DMS53 (cell line): ENCODE measurements around the gene IYD.
"Not testable (repeated sequence)": the region's sequence is repeated elsewhere in the genome, so short reads cannot be mapped to it uniquely, and the experiment has no call there.

Experiments
- DNase-seq: peaks from one replicate; lab custom pipeline; 2025; lab: John Stamatoyannopoulos, UW

Gene IYD

DNA sequence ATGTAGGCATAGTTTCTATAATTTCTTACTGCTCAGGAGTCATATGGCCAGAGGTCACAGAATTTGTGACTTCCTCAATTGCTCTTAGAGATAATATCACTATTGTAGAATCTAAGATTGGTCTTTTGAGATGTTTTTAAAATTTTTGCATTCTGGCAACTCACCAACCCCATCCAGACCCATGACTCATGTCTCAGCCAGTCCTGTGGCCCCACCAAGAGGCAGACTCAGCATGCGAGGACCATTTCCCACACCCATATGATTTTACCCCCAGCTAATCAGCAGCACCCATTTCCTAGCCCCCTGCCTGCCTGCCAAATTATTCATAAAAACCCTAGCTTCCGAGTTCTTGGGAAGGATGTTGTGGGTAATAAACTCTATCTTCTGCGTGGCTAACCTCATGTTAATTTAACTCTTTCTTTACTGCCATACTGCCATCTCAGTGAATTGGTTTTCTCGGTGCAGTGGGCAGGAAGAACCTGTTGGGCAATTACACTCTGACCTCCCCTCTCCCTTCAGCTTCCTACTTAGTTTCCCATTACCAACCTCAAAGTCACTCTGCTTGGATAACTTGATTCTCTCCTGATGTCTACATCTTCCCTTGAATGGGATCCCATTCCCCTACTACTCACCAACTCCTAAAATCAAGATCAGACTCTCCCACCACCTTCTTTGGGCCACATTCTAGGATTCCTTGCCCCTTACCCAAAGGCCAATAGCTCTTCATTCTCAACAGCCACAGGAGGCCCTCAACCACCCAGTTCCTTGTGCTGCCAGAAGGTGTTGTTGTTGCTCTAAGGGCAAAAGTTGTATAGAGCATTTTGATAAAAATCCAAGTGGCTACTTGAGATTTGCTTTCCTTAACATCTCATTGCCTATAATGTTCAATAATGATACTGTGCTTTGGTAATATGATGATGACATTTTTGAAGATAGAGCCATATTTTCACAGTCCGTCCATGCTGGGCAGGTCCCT, 16.2 kb upstream of the IYD start:
- no peak for DNase-seq

- no peak for DNase-seq
Observed at GRCh38 chr6:150353445-150353844, 15.4 kb upstream of the IYD start.

DNA sequence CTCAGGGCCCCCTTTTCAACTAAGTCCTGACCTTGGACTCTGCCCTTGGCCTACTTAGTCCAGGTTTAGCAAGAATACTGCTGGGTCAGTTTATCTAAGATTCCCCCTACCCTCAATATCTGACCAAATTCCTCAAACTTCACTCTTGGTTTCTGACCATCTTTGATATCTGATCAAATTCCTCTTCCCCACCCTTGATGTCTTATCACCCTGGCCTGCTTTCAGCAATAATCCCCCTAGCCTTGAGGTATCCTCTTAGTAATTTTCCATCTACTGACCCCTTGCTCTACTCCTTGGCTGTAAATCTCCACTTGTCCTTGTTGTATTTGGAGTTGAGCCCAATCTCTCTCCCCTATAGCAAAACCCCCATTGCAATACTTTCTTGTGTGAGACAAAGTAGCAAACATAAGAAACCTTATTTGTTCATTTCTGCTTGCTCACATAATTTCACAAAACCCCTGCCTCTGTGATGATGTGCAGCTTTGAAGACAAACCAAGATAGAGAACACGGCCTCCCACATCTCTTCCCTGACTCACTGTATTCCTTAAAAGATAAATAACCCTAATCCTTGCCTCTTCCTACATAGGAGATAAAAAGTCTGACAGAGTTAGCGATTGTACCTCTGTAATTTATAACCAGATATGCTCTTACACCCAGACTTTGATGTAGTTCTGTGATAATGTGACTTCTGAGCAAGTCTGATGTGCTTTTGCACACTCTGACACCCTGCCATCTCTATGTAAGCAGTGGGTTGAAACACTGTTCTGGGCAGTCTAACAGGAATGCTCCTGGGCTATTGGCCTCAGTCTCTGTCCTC, 13.8 kb upstream of the IYD start:
- DNase-seq: no peak

GRCh38 chr6:150355932-150356331, 12.9 kb upstream of the IYD start:
- DNase-seq: no peak

DNA sequence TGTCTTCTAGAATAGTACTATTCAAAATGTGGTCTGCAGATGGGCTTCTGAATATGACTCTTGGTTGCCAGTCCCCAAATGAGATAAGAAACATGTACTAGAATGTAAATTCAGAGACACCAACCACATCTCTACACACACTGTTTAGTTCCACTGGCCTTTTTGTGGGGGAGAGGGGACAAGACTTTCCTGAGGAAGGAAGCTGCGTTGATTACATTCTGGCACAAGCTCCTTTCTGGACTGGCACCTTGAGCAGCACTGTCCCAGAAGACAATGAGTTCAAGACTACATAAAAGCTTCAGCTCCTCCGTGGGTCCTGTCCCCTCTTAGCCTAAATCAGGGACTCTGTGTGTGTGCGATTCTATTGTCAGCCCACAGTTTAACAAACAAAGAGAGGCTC, 6.9 kb upstream of the IYD start:
- no peak for DNase-seq

GRCh38 chr6:150363733-150364132, 5.1 kb upstream of the IYD start:
- peak; percentile 18 for DNase-seq

- no peak for DNase-seq
Observed at GRCh38 chr6:150366118-150366778, 2.6 kb upstream of the IYD start.

- no peak for DNase-seq
Observed at GRCh38 chr6:150369408-150369807, 596 bp downstream of the IYD start.

DNA sequence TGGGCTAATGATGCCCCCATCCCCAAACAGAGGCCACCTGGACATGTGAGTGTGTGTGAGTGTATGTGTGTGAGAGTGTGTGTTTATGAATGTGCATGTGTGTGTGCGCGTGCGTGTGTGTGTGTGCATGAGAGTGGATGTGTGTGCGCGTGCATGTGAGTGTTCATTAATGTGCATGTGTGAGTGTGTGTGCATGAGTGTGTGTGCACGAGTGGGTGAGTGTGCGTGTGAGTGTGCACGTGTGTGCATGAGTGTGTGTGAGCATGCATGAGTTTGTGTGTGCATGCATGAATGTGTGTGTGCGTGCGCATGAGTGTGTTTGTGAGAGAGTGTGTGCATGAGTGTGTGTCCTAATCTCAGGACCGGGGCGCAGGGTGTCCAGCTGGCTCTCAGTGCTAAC, 1.3 kb downstream of the IYD start:
- no peak for DNase-seq

- DNase-seq: no peak
Observed at GRCh38 chr6:150371356-150371755, 2.5 kb downstream of the IYD start.

GRCh38 chr6:150372051-150372450, 3.2 kb downstream of the IYD start:
- DNase-seq: no peak

GRCh38 chr6:150373260-150373701, 4.5 kb downstream of the IYD start:
- no peak for DNase-seq

DNA sequence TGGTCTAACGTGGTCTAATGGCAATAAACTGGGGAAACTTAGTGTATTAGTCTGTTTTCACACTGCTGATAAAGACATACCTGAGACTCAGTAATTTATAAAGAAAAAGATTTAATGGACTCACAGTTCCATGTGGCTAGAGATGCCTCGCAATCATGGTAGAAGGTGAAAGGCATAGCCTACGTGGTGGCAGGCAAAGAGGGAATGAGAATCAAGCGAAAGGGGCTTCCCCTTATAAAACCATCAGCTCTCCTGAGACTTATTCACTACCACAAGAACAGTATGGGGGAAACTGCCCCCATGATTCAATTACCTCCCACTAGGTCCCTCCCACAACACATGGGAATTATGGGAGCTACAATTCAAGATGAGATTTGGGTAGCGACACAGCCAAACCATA, 5.5 kb downstream of the IYD start:
- not testable (repeated sequence) for DNase-seq

GRCh38 chr6:150377211-150377781, 8.5 kb downstream of the IYD start:
- DNase-seq: peak; percentile 11

- DNase-seq: no peak
Observed at GRCh38 chr6:150380256-150380655, 11.4 kb downstream of the IYD start.

DNA sequence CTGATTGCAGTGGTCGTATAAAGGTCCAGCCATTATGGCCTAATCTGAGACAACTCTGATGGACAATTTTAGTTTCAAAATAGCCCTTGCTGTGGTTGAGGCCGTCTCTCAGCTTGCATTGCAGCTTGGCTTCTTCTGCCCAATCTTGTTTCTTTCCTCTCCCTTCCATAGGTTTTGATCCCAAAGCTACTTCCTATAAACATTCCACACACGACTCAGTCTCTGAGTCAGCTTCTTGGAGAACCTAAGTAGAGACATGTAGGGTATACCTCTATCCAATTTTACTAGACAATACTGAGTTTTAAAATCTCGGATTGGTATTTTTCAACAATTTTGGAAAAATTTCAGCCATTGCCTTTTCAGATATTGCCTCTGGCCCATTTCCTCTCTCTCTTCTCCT, 13.4 kb downstream of the IYD start:
- no peak for DNase-seq

DNA sequence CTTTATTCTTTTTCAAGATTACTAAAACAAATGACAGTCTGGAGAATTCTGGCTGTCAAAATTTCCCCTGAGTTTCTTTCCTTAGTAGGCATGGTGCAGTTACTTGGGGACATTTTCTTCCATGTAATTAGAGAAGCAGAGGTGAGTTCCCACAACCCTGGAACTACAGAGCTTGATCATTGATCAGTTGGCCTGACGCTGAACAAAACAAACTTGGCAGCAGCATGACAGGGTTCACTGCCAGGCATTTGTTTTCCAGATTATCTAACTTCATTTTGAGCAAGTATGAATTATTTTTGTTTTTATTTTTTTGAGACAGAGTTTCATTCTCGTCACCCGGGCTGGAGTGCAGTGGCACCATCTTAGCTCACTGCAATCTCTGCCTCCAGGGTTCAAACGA, 22.6 kb downstream of the IYD start:
- DNase-seq: no peak

- peak; percentile 30 for DNase-seq
Observed at GRCh38 chr6:150391890-150392289, 23.1 kb downstream of the IYD start.

- DNase-seq: peak; percentile 80
Observed at GRCh38 chr6:150392452-150393220, 23.8 kb downstream of the IYD start.

- peak; percentile 7 for DNase-seq
Observed at GRCh38 chr6:150394053-150394898, 25.5 kb downstream of the IYD start.
